ENCODE data around the gene NOTCH2.
A peak's percentile ranks its signal among the peaks of the same experiment; 100 is the strongest.
"Not testable (repeated sequence)": the region's sequence is repeated elsewhere in the genome, so short reads cannot be mapped to it uniquely, and the experiment has no call there.

NOTCH2 gene
- 308 to 316 reads per million in 2 experiments for total RNA-seq

DNA sequence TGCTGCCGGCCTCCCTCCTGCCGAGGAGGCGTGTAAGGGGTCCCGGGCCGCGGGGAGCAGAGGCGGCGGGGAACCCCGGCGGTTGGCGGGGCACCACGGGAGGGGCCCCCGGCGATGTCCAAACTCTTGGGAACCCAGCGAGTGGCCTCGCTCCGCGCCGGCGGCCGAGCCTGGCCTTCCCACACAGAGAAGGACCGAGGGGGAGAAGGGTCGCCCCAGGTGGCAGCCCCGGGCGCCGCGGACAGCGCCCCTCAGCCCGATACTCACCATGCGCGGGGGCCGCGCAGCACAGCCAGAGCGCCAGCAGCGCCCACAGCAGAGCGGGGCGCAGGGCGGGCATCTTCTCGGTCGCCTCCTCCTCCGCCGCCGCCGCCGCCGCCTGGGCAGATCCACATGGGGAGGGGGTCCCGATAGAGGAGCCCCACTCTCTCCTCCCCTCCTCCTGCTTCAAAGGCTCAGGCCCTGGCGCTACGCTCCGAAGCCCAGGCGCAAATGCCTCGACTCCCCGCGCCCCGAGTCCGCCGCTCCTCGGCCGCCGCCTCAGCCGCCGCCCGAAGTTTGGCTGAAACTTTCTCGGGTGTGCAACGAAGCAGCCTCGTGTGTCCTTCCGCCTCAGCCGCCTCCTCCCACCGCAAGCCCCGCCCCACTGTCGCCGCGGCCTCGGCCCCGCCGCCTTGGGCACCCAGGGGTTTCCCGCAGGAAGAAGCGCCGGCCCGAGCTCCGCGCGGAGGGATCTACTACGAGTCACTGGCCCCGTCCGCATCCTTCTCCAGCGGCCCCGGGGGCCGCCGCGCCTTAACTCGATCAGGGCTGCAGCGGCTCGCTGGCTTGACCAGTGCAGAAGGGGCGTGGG is at the start of gene NOTCH2:
TSS of gene NOTCH2 (minus strand) at position 596 of the 853 bp plus-strand sequence. CDS start at position 340, 256 bp downstream.
- peak; percentile 57 for DNase-seq (ENCODE audit: low read depth)

DNA sequence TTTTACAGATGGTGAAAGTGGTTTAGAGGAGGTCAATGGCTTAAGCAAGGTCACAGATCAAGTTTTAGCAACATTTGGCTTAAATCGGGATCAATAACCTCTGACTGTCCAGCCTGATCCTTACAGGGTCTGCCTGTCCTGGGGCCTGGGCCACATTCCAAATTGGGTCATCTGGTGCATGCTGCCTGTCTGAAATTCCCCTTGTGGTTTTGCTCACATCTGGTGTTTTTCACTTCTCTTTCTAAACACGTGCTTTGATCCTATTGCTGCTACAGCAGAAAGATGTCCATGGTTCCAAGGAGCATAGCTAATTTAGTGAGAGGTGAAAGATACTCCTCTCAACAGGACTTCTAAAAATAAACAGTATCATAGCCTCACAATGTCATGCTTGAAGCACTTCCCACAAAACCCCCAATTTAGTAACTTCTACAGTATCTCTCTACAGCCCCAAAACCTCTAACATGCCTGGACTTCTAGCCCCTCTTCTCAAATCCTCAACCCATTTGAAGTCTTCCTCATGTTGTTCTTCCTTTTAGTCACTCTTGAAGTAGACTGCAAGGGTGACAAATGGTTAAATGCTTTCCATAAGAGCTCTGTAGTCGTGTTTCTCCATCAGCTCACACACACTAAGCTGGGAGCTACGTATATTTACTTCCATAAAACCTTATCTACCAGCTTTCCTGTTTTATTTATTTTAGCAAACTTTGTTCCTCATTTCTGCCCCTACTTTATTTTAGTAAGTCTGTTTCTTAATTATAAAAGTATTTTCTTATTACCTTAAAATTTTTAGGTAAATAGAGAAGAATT is 48.1 kb upstream of the NOTCH2 start:
- DNase-seq (ENCODE audit: low read depth) = not testable (repeated sequence)

DNA sequence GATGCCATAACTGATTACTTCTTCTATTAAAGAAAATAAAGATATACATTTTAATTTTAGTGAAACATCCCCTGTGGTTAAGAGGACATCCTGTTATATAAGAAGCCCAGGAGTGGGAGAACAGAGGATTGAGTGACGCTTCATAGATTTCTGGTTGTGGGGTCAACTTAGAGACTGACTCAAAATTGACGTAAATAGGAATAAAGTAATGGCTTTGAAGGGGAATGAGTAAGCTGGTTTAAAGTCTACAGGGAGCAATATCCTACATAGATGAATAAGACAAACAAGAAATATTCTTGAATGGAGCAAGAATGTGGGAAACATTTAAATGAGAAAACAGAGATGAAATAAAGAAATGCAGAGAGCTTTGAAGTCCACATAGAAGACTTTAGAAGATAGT is 46.6 kb upstream of the NOTCH2 start:
- not testable (repeated sequence) for DNase-seq (ENCODE audit: low read depth)

DNA sequence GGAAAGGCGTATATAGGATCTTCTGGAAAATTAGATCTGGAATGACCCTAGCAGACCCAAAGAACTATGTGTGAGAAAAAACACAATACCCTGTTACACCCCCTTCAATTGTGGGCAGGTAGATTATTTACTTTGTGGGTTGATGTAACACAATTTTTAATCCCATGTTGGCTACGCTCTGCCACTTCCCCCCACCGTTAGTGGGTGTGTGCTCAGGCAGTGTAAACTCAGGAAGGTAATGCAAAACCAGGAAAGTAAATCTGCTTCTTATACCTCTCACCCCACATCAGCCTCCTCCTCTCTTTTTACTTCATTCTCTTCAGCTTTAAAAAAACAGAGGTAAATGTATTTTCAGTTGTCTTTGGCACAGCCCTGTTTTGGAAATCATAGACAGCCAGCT is 43.7 kb upstream of the NOTCH2 start:
- DNase-seq (ENCODE audit: low read depth) = not testable (repeated sequence)

DNA sequence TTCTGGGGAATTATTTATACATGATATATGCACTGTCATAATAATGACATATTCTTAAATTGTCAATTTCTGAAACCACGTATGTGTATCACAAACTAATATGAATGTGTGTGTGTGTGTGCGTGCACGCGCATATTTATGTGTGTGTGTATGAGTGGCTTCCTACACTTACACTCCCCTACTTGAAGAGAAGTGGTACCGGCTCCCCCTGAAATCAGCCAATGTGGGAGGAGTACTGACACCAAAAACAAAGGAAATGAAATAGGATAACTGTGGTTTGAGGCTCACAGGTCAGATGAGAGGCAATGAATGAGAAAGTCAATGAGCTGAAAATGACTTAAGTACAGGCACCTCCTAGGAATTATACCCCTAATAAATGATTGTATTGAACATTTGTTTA is 42.8 kb upstream of the NOTCH2 start:
- not testable (repeated sequence) for DNase-seq (ENCODE audit: low read depth)

DNA sequence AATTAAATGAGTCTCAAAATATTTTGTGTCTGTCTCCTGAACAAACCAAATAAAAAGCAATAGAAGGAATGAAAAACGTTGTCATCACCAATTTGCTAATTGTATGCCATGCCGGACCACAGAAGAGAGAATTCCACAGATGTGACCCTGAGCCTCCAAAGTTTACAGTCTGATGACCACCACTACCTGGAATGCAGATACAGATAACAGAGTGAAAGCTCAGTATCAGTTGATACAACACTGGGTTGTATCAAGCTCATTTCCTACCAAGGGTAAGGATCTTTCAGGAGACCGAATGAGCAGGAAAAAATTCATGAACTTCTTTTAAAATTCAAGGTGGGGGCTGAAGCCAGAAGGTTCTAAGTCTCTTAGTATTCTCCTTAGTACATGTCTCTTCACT is 42.3 kb upstream of the NOTCH2 start:
- not testable (repeated sequence) for DNase-seq (ENCODE audit: low read depth)

DNA sequence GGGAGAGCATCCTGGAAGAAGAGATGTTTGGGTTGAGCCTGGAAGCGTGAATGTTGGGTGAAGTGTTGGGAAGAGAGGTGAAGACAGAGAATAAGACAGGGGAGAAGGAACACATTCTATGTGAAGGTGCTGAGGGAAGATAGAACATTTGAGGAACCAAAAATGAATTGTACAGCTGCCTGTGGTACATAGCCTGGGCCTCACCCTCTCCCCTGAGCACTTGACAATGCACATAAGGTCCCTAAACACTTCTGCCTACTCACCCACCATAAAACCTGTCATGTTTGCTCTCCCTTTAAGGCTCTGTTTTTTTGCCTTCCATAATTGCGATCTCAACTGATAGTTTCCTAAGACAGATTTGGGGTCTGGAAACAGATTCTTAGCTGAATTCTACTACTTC is 41.5 kb upstream of the NOTCH2 start:
- not testable (repeated sequence) for DNase-seq (ENCODE audit: low read depth)

DNA sequence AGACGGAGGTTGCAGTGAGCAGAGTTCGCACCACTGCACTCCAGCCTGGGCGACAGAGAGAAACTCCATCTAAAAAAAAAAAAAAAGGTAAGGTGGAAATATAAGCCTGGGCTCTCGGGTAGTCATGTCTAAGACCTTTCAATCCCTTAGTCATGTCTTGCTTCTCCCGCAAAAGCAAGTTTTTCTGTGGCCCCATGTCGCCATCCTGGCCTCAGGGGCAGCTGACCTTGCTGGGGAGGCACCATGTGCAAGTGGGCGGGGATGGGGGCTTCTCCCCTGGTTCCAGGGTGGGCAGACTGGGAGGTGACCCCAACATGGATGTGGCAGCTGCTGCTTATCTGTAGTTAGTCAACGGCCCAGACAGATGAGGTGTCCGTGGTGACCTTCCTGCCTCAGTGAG is 40.2 kb upstream of the NOTCH2 start:
- DNase-seq (ENCODE audit: low read depth) = not testable (repeated sequence)

DNA sequence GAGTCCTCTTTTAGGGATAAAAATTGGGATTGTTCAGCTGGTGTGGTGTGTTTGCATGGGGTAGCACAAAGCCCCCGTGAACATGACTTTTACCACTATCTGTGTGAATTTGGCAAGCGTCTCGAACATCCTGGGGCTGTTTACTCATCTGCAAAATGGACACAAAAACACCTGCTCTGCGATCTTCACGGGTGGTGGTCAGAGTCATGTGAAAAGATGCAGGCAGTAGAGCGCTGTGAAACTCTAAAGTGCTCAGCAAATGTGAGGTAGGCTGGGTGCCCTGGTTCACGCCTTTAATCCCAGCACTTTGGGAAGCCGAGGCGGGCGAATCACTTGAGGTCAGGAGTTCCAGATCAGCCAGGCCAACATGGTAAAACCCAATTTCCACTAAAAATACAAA is 39.7 kb upstream of the NOTCH2 start:
- DNase-seq (ENCODE audit: low read depth) = not testable (repeated sequence)

DNA sequence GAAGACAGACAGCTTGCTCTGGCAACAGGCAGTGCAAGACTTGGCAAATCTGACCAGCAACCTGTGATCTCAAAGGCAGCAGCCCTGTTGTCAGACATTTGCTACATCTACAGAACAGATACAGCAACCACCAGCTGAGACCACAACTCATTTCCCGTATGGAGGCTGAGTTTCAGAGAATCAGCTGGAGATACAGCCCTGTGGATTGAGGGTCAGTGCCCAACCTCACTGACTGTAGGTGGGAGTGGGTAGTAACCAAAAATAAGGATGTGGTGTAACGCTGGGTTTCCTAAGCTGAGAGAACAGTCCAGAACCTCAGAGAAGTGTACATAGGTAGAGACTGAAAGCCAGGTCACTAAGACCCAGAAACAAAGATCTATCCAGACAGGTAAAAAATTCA is 35.8 kb upstream of the NOTCH2 start:
- DNase-seq (ENCODE audit: low read depth) = not testable (repeated sequence)

DNA sequence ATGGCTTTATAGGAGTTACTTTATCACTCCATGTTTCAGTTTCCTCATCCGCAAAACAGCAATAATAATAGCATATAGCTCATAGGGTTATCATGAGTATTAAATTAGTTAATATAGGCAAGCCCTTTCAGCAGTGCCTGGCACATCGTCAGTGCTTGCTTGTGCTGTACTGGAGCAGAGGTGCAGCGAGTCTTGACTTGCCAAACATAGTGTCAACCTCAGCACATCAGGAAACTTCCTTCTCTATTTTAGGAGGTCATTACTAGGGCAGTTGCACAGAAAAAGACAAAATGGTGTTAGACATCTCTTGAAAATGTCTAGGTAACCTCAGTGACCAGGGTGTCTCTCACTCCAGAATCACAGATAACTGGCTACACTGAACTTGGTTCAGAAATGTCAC is 34.3 kb upstream of the NOTCH2 start:
- not testable (repeated sequence) for DNase-seq (ENCODE audit: low read depth)

DNA sequence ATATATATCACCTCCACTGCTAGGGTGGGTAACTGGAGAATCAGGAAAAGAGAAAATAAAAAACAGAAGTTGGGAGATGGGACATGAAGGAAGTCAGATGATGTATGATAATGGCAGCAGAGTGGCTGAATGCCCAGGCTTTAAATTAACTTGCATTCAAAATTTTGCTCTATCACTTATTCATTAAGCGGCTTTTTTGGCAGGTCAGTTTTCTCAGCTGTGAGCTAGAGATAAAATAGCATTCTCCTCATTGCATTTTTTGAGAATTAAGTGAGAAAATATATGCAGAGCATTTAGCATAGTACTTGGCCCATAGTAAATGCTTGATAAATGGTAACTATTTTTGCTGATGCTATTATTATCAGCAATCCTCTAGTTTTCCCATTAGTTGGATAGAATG is 32.1 kb upstream of the NOTCH2 start:
- DNase-seq (ENCODE audit: low read depth) = not testable (repeated sequence)

DNA sequence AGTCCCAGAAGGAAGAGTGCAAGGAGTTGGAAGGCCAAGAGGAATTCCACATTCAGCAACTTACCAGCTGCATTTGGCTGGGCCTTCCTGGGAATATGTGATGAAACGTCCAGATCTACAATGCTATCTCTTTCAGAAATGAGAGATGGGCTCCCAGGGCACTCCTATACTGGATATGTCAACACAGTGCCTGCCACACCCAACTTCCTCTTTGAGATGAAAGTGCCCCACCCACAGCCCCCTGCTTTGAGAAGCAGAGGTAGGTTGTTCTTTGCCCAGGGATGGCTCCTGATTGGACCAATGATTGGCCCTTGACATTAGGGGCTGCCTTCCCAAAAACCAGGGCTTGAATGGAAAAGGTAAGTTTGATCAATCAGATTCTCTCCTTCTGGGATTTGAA is 31.1 kb upstream of the NOTCH2 start:
- DNase-seq (ENCODE audit: low read depth) = not testable (repeated sequence)

DNA sequence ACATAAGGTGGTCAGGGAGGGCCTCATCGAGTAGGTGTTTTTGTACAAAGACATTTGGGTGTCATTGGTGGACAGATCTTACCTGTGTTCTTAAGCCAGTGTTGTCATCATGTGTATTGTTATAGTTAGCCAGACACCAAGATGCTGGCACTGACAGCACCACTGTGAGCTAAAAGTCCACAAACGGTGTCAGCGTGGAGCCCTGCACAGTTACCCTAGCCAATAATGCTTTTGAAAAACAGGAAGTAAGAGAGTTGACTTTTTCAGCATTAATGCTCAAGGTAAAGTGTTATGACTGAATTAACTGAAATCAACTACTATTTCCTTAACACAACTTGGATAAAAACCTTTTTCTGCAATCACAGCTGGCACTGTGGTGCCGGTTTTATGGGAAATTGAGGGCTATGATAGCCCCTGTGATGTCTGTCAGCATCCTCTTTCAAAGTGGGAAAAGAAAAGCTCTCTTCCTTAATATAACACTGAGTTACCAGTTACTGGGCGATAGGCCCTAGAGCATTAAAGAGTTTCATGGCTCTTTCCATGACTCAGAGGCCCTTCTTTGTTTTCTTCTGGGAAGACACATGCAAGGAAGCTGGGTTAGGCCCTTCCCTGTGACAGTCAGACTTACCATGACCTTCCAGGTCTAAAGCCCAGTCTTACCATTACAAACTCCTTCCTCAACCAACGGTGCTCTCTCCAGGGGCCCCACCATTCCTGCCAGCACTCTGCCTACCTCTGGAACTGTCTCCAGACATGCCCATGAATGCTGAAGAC is 29.7 kb upstream of the NOTCH2 start:
- not testable (repeated sequence) for DNase-seq (ENCODE audit: low read depth)

DNA sequence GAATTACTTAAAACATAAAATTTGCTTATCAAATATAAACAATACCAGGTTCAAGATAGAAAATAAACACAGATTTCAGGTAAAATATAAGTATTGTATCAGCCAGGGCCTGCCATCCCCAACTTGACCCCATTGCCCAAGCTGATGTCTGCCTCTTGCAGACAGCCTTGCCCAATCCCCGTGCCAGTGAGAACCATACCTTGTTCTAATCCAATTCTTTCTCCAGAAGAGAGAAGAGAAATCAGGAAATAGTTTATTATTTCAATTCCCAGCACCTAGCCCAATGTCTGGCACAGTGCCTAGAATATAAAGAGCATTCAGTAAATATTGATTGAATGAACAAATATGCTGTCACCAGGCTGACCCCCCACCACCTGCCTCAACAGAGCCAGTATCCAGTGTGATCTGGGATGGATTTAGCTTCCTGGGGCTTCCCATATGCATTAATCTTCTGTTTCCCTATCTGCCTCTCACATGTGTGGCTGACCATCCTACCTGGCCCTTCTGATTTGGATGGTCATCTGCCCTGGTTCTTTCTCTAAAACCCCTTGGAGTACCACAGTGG is 27.6 kb upstream of the NOTCH2 start:
- not testable (repeated sequence) for DNase-seq (ENCODE audit: low read depth)

DNA sequence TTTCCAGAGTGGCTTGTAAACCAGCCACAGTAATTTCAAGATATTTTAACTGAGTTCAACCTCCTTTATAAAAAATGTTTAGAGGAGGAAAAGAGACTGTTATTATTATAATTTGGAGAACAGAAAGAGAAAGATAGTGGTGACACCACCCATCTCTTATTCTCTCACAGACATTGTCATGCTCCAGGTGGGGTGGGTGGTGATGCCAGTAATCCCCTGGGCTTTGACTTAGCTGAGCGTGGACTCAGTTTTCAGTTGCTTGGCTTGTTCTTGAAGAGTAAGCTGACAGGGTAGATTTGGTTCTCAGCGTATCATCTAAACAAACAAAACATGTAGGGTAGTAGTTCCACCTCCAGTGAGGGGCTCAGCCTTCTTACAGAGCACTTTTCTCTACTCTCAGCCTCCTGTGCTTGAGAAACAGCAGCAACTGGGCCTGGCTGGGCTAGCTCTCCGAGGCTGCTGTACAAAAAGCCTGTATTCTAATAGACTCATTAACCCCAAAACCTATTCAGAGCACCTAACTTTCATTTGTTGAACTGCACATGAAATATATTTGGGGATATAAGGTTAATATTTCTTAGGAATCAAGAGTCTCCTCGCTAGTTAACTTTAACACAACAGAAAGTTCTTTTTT is 24.2 kb upstream of the NOTCH2 start:
- DNase-seq (ENCODE audit: low read depth) = not testable (repeated sequence)

DNA sequence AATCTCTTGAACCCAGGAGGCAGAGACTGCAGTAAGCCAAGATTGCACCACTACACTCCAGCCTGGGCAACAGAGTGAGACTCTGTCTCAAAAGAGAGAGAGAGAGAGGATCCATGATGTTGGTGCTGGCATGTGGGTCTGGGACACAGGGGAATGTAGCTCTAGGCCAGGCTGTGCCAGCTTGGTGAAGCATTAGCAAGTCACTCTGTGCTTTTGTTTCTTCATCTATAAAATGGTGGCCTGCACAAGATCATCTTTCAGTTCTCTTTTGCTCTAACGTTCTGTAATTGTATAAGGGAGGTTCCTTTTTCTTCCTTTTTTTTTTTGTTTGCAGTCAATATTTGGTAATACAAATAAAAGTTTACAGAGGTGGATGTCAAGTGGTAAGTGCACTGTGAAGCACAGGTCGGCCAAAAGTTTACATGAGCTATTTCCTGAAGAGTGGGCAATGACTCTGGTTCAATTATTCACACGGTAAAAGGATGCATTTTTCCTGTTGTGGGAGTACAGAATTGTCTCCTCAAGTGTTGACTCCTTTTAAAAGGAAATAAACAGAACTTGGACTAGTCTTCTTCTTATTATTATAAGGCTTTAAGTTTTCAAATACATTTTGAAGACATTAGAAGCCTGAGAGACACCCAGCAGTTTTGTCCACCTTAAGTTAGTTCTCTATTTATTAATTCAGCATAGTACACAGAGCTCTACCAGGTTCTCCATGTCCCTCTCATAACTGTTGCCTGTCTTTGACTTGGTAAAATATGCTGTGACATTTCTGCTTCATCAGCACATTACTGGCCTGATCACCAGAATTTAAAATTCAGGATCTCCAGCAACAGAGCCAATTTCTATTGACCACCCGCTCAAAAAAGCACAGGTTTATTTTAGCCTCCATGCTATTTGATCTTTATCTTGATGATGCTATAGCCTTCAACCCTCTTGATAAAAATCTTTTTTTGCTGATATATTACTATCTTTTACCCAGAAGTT is 23.1 kb upstream of the NOTCH2 start:
- not testable (repeated sequence) for DNase-seq (ENCODE audit: low read depth)

DNA sequence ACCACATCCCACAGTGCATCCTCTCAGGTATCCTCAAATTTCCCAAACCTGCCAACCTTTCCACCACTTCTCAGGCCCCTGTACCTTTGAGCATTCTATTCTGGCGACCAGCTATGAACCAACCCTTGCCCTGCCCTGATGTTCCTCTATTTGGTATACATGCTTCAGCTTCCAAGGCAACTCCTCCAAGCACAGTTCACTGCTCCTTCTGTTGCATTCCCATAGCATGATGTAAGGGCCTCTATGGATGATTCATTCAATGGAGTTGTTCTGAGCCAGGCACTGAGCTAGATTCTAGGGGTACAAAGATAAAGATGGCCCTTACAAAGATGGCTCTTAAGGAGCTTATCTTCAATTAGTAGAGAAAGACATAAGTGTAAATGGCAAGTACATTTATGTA is 21.4 kb upstream of the NOTCH2 start:
- DNase-seq (ENCODE audit: low read depth) = not testable (repeated sequence)

DNA sequence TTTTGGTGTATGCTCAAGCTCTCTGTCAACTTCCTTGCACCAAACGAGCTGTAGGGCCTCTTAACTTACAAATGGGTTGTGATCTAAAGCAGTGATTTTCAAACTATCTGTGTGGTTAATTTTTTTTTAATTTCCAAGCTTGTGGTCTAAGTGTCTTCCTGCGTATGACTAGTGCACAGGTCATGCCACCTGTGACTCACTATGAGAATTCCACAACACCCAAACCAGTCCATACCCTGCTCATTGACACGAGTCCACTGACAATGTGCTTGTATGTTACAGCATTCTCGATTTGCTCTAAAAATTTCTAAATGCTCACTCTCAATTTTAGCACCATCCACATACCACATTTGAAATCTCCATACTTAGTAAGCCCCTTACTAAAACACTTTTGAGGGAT is 18.5 kb upstream of the NOTCH2 start:
- not testable (repeated sequence) for DNase-seq (ENCODE audit: low read depth)

DNA sequence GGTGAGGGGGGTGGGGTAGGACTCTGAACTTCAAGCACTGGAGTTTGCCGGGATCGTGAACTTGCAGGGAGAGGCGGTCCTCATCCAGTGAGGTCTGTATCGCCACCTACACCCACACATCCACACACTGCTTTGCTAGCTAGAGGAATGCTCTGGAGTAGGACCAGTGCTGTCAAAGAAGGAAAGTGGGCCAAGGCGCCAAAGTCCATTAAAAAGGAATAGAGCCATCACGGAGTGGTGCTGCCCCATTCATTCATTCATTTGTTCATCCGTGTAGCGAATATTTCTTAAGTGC is 405 bp upstream of the NOTCH2 start:
- DNase-seq (ENCODE audit: low read depth) = not testable (repeated sequence)
